A549 (cell line): ENCODE measurements around the gene VSX1.

ENCODE experiments used
- MYC ChIP-seq: IDR thresholded peaks from 2 replicates; pipeline ENCODE4 v1.6.1; 2012; ENCODE audit warnings: mild to moderate bottlenecking, inconsistent platforms, low read length, improper control_type of control experiment, borderline replicate concordance
- TF ChIP-seq, protein P1 (sequence below): fragments of >200 bp; sonication (Bioruptor Twin); formaldehyde crosslinking; IDR thresholded peaks from 3 replicates; pipeline ENCODE4 v1.5.1; 2016

DNA sequence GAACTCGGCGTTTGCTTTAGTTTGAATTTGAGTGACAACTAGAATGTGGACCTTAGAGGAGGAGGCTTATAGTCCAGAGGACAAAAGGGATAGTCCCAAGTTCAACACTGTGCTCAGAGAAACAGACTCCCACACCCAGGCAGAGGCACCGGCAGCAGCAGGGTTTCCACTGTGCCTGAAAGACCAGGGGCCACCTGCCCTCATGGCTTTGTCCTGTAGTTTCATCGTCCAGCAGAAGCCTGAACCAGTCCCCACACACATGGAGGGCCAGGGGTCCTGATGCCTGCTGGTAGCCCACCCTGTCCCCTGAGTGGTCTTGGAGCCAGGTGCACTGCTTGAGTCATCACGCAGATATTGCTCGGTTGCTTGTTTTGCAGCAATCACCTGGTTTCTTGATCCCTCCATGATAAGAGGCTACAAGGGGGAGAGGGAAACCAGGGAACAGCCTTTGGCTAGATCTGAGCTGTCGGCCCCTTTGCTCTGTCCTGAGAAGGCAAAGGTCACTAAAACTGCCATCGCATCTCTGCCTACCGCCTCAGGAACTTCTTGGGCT is 16.8 kb downstream of the VSX1 start:
- TF ChIP-seq, protein P1, sequence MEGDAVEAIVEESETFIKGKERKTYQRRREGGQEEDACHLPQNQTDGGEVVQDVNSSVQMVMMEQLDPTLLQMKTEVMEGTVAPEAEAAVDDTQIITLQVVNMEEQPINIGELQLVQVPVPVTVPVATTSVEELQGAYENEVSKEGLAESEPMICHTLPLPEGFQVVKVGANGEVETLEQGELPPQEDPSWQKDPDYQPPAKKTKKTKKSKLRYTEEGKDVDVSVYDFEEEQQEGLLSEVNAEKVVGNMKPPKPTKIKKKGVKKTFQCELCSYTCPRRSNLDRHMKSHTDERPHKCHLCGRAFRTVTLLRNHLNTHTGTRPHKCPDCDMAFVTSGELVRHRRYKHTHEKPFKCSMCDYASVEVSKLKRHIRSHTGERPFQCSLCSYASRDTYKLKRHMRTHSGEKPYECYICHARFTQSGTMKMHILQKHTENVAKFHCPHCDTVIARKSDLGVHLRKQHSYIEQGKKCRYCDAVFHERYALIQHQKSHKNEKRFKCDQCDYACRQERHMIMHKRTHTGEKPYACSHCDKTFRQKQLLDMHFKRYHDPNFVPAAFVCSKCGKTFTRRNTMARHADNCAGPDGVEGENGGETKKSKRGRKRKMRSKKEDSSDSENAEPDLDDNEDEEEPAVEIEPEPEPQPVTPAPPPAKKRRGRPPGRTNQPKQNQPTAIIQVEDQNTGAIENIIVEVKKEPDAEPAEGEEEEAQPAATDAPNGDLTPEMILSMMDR = no peak
- TF ChIP-seq MYC = no peak
